ENCODE results near the gene ETS1. TPM values are rescaled to one million over a fixed set of nuclear protein-coding genes. Genes with fewer than 3 reads are reported as not detected.

Gene ETS1
- total RNA-seq, 1 experiment from 2014 or later, result 29.9 TPM

DNA sequence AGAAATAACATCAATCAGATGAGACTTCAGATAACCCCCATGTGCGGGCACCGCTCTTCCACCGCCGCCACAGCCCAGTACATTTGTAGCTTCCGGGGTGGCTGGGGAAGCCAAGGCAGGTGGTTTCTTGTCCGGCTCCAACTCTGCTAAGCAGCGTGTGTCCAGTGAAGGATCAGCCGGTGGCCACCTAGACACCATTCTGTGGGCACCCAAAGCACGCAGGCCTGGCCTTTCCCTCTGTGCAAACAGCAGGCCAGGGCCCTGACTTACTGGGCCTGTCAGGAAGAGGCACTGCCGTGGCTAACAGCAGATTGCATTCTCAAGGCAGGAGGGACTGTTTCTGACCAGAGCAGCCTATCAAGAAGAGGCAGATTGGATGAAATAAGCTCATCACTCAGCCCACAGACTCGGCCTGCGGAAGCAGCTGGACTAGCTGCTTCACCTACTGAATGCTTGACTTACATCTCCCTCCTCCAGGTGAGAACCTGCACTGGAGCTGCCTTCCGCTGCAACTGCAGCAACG is 74.8 kb downstream of the ETS1 start:
- H3K4me1 ChIP-seq (ENCODE audit: insufficient read depth, low read length), result peaks cover 4% of the 10 kb centered on the region; the same call in 1 of the 2 replicates
- no peaks in the 10 kb centered on the region for H4K20me1 ChIP-seq (ENCODE audit: control insufficient read depth, insufficient read depth, insufficient read length)
- H3K27me3 ChIP-seq (ENCODE audit: insufficient read depth, low read length), result no peaks in the 10 kb centered on the region
- no peaks in the 10 kb centered on the region for H3K23me2 ChIP-seq (ENCODE audit: insufficient read length, low read depth, low read length, poor library complexity, severe bottlenecking)
- H3K4ac ChIP-seq (ENCODE audit: low read depth, low read length), result no peak overlapping the region
- no peak overlapping the region for H4K8ac ChIP-seq (replicated peaks; ENCODE audit: insufficient read length, low read depth, low read length)
- H3T11ph ChIP-seq (ENCODE audit: low read length), result no peak overlapping the region
- H2BK5ac ChIP-seq (ENCODE audit: insufficient read length, low read length), result no peak overlapping the region
- H3K18ac ChIP-seq (ENCODE audit: insufficient read length, low read depth, low read length), result no peak overlapping the region
- no peak overlapping the region for H2BK120ac ChIP-seq (ENCODE audit: low read depth, low read length, poor library complexity, severe bottlenecking)
- H3K4me2 ChIP-seq (ENCODE audit: insufficient read depth, insufficient read length, low read length), result no peak overlapping the region
- H4K5ac ChIP-seq (ENCODE audit: insufficient read length, low read depth, low read length), result no peak overlapping the region
- no peak overlapping the region for H3K23ac ChIP-seq (ENCODE audit: insufficient read length, low read depth, low read length)
- no CpG with 5 or more reads among the region's 14 CpGs for WGBS (ENCODE audit: extremely low coverage, insufficient read length, low lambda C conversion rate)
- H3K36me3 Mint-ChIP-seq (ENCODE audit: insufficient read depth in 1 of 3, low read depth in 3 of 3), result no peaks in the 10 kb centered on the region
- H3K56ac ChIP-seq (ENCODE audit: insufficient read length, low read depth, low read length), result no peak overlapping the region
- no peak overlapping the region for H2AK5ac ChIP-seq (ENCODE audit: insufficient read length, low read length)
- peaks cover 4% of the 10 kb centered on the region for H3K79me1 ChIP-seq (ENCODE audit: insufficient read depth, low read depth, low read length, poor library complexity, severe bottlenecking)
- H3K9me3 Mint-ChIP-seq, result no peaks in the 10 kb centered on the region
- no peak for DNase-seq
- no peak overlapping the region for H3K27ac ChIP-seq (ENCODE audit: insufficient read length, low read depth, low read length)
- no peak overlapping the region for H2BK15ac ChIP-seq (ENCODE audit: low read depth, low read length)
- no peak overlapping the region for H3K9ac ChIP-seq (ENCODE audit: extremely low read depth, insufficient read length, low read length)
- H4K91ac ChIP-seq (ENCODE audit: insufficient read length, low read depth, low read length), result no peak overlapping the region
- H3K4me3 Mint-ChIP-seq, result no peak overlapping the region
- peaks cover 16% of the 10 kb centered on the region in 2 experiments for H3K4me1 Mint-ChIP-seq
- TF ChIP-seq CTCF (conservative IDR thresholded peaks at IDR 0.05), result no peak
- no peaks in the 10 kb centered on the region for H3K27me3 Mint-ChIP-seq (ENCODE audit: low read depth)
- no peak overlapping the region for H2AFZ ChIP-seq (ENCODE audit: low read length)
- no peaks in the 10 kb centered on the region for H3K9me3 ChIP-seq (ENCODE audit: control insufficient read depth, low read depth, low read length)
- no peak overlapping the region for H2BK12ac ChIP-seq (ENCODE audit: insufficient read length, low read depth, low read length)
- H3K14ac ChIP-seq (ENCODE audit: insufficient read depth, low read length), result no peak overlapping the region; the same call in 1 of the 2 replicates
- peaks cover 2% of the 10 kb centered on the region; the same call in 1 of the 2 replicates for H3K79me2 ChIP-seq (ENCODE audit: insufficient read depth, low read length)
- no peak overlapping the region for H2BK20ac ChIP-seq (ENCODE audit: low read depth, low read length, poor library complexity, severe bottlenecking)
- no peak overlapping the region for H3K27ac Mint-ChIP-seq

All from H9 (cell line).